Loucy (cell line): ENCODE results near the gene ADGRB3.

Source experiments
- H2AFZ ChIP-seq: fragments of 200-600 bp; sonication (generic); 2 replicates; pipeline ENCODE4 v1.6.0; 2016; ENCODE audit warnings: antibody characterized with exemption, mild to moderate bottlenecking, low read length, moderate library complexity
- H3F3A ChIP-seq: fragments of 200-600 bp; 2 replicates; pipeline ENCODE4 v1.6.0; 2016; ENCODE audit warnings: antibody characterized with exemption, low read depth, mild to moderate bottlenecking
- H3K27me3 ChIP-seq: fragments of 200-600 bp; sonication (generic); 2 replicates; pipeline ENCODE4 v1.6.1; 2014; ENCODE audit warnings: low read length, mild to moderate bottlenecking; ENCODE audit not compliant: insufficient read depth, poor library complexity, severe bottlenecking
- H3K36me3 ChIP-seq: fragments of 200-600 bp; sonication (generic); 2 replicates; pipeline ENCODE4 v1.6.1; 2016; ENCODE audit warnings: low read length; ENCODE audit not compliant: insufficient read depth
- H3K4me1 ChIP-seq: fragments of 200-600 bp; sonication (generic); 2 replicates; pipeline ENCODE4 v1.5.1; 2014; ENCODE audit warnings: low read length, mild to moderate bottlenecking; ENCODE audit not compliant: insufficient read depth, poor library complexity, severe bottlenecking
- H3K4me2 ChIP-seq: fragments of 200-600 bp; sonication (generic); 2 replicates; pipeline ENCODE4 v1.6.0; 2014; ENCODE audit warnings: antibody characterized with exemption, low read length, low read depth, mild to moderate bottlenecking; ENCODE audit not compliant: poor library complexity, severe bottlenecking
- H3K4me3 ChIP-seq: fragments of 200-600 bp; sonication (generic); 2 replicates; pipeline ENCODE4 v1.5.1; 2014; ENCODE audit warnings: low read length, mild to moderate bottlenecking, mixed read lengths; ENCODE audit not compliant: poor library complexity, severe bottlenecking
- H3K79me2 ChIP-seq: fragments of 200-600 bp; sonication (generic); 2 replicates; pipeline ENCODE4 v1.6.1; 2014; ENCODE audit warnings: low read length; ENCODE audit not compliant: insufficient read depth
- H3K9ac ChIP-seq: fragments of 200-600 bp; sonication (generic); 2 replicates; pipeline ENCODE4 v1.6.0; 2014; ENCODE audit warnings: mild to moderate bottlenecking, low read depth, low read length, moderate library complexity; ENCODE audit not compliant: poor library complexity, severe bottlenecking
- H3K9me2 ChIP-seq: fragments of 200-600 bp; sonication (generic); replicated peaks from 2 replicates; pipeline ENCODE4 v1.6.1; 2016; ENCODE audit warnings: low read depth, low read length, mixed read lengths
- H3K9me3 ChIP-seq: fragments of 200-600 bp; sonication (generic); 2 replicates; pipeline ENCODE4 v1.6.1; 2014; ENCODE audit warnings: mild to moderate bottlenecking, antibody characterized with exemption, low read length, low read depth; ENCODE audit not compliant: insufficient read depth
- H4K20me1 ChIP-seq: fragments of 200-600 bp; sonication (generic); 2 replicates; pipeline ENCODE4 v1.6.0; 2014; ENCODE audit warnings: antibody characterized with exemption, low read length, mild to moderate bottlenecking; ENCODE audit not compliant: insufficient read depth, poor library complexity, severe bottlenecking
- CTCF ChIP-seq: fragments of 200-600 bp; sonication (generic); conservative IDR thresholded peaks from 2 replicates; pipeline ENCODE4 v1.5.1; 2014; ENCODE audit warnings: mild to moderate bottlenecking, antibody characterized with exemption, low read length
- EZH2phosphoT487 ChIP-seq: fragments of 200-600 bp; IDR thresholded peaks from 2 replicates; pipeline ENCODE4 v1.6.1; 2018; ENCODE audit warnings: antibody characterized with exemption, mild to moderate bottlenecking, moderate library complexity, borderline replicate concordance

The ADGRB3 gene

GRCh38 chr6:69379518-69379917, 744.4 kb downstream of the ADGRB3 start:
- H3K36me3 ChIP-seq, result no peaks in the 10 kb centered on the region
- H3K4me3 ChIP-seq, result no peak overlapping the region
- no peak overlapping the region for H3K4me2 ChIP-seq
- no peak overlapping the region for H2AFZ ChIP-seq
- no peaks in the 10 kb centered on the region for H3K9me3 ChIP-seq
- H3K79me2 ChIP-seq, result no peaks in the 10 kb centered on the region
- no peaks in the 10 kb centered on the region for H3K4me1 ChIP-seq
- H3K27me3 ChIP-seq, result no peaks in the 10 kb centered on the region
- TF ChIP-seq EZH2phosphoT487 (no peak), CTCF (no peak)
- H3K9me2 ChIP-seq, result no peaks in the 10 kb centered on the region
- H4K20me1 ChIP-seq, result no peaks in the 10 kb centered on the region
- no peak overlapping the region for H3K9ac ChIP-seq
- no peaks in the 10 kb centered on the region for H3F3A ChIP-seq

- H2AFZ ChIP-seq, result no peak overlapping the region
- no peaks in the 10 kb centered on the region for H3K79me2 ChIP-seq
Observed at GRCh38 chr6:69383627-69384026, 748.5 kb downstream of the ADGRB3 start.

GRCh38 chr6:69386426-69386825, 751.3 kb downstream of the ADGRB3 start:
- Histone ChIP-seq H3K79me2 (no peaks in the 10 kb centered on the region), H3K27me3 (no peaks in the 10 kb centered on the region), H3K4me1 (no peaks in the 10 kb centered on the region), H3K4me2 (no peak overlapping the region), H3F3A (no peaks in the 10 kb centered on the region), H3K9me3 (no peaks in the 10 kb centered on the region), H3K9ac (no peak overlapping the region), H2AFZ (no peak overlapping the region), H3K4me3 (no peak overlapping the region), H4K20me1 (no peaks in the 10 kb centered on the region), H3K36me3 (no peaks in the 10 kb centered on the region), H3K9me2 (no peaks in the 10 kb centered on the region)
- TF ChIP-seq EZH2phosphoT487 (no peak), CTCF (no peak)

More at GRCh38 chr6:69383627-69384026, 748.5 kb downstream of the ADGRB3 start:
- no peak overlapping the region for H3K9ac ChIP-seq
- H3K27me3 ChIP-seq, result no peaks in the 10 kb centered on the region
- H4K20me1 ChIP-seq, result no peaks in the 10 kb centered on the region
- H3K4me3 ChIP-seq, result no peak overlapping the region
- H3K4me1 ChIP-seq, result no peaks in the 10 kb centered on the region
- H3K9me2 ChIP-seq, result no peaks in the 10 kb centered on the region
- TF ChIP-seq EZH2phosphoT487 (no peak), CTCF (no peak)
- H3K9me3 ChIP-seq, result no peaks in the 10 kb centered on the region
- no peaks in the 10 kb centered on the region for H3F3A ChIP-seq
- no peaks in the 10 kb centered on the region for H3K36me3 ChIP-seq
- H3K4me2 ChIP-seq, result no peak overlapping the region
